ENCODE data around the gene SLC15A5.
A peak's percentile ranks its signal among the peaks of the same experiment; 100 is the strongest.

Gene SLC15A5

GRCh38 chr12:16211731-16212130, 65.8 kb downstream of the SLC15A5 start:
- no peak for TF ChIP-seq CTCF (IDR thresholded peaks at IDR 0.05; ENCODE audit: low read depth, low read length, missing control alignments)
- DNase-seq (ENCODE audit: low read depth): no peak
- no peak overlapping the region for H3K4me3 ChIP-seq (ENCODE audit: low read depth, low read length)
- in situ Hi-C loops (cut with HindIII; ENCODE audit: low sequenced_read_pairs): no loop called here

- in situ Hi-C loops (cut with HindIII; ENCODE audit: low sequenced_read_pairs): no loop called here
- DNase-seq (ENCODE audit: low read depth): no peak
- TF ChIP-seq CTCF (IDR thresholded peaks at IDR 0.05; ENCODE audit: low read depth, low read length, missing control alignments): no peak
- no peak overlapping the region for H3K4me3 ChIP-seq (ENCODE audit: low read depth, low read length)
Measured at GRCh38 chr12:16198884-16199283, 78.6 kb downstream of the SLC15A5 start.

GRCh38 chr12:16197600-16197999, 79.9 kb downstream of the SLC15A5 start:
- no peak for TF ChIP-seq CTCF (IDR thresholded peaks at IDR 0.05; ENCODE audit: low read depth, low read length, missing control alignments)
- in situ Hi-C loops (cut with HindIII; ENCODE audit: low sequenced_read_pairs): no loop called here

GRCh38 chr12:16189849-16190248, 87.6 kb downstream of the SLC15A5 start:
- no peak for DNase-seq (ENCODE audit: low read depth)
- no peak overlapping the region for H3K4me3 ChIP-seq (ENCODE audit: low read depth, low read length)
- in situ Hi-C loops (cut with HindIII; ENCODE audit: low sequenced_read_pairs): no loop called here
- TF ChIP-seq CTCF (IDR thresholded peaks at IDR 0.05; ENCODE audit: low read depth, low read length, missing control alignments): peak; percentile 27

More at GRCh38 chr12:16197600-16197999, 79.9 kb downstream of the SLC15A5 start:
- DNase-seq (ENCODE audit: low read depth): no peak
- H3K4me3 ChIP-seq (ENCODE audit: low read depth, low read length): no peak overlapping the region

- H3K4me3 ChIP-seq (ENCODE audit: low read depth, low read length): no peak overlapping the region
- no peak for TF ChIP-seq CTCF (IDR thresholded peaks at IDR 0.05; ENCODE audit: low read depth, low read length, missing control alignments)
- in situ Hi-C loops (cut with HindIII; ENCODE audit: low sequenced_read_pairs): no loop called here
- DNase-seq (ENCODE audit: low read depth): no peak
Measured at GRCh38 chr12:16187660-16188059, 89.8 kb downstream of the SLC15A5 start.

GRCh38 chr12:16184681-16185080, 92.8 kb downstream of the SLC15A5 start:
- H3K4me3 ChIP-seq (ENCODE audit: low read depth, low read length): no peak overlapping the region
- DNase-seq (ENCODE audit: low read depth): no peak
- no peak for TF ChIP-seq CTCF (IDR thresholded peaks at IDR 0.05; ENCODE audit: low read depth, low read length, missing control alignments)
- in situ Hi-C loops (cut with HindIII; ENCODE audit: low sequenced_read_pairs): no loop called here

- no peak for DNase-seq (ENCODE audit: low read depth)
- no peak for TF ChIP-seq CTCF (IDR thresholded peaks at IDR 0.05; ENCODE audit: low read depth, low read length, missing control alignments)
- in situ Hi-C loops (cut with HindIII; ENCODE audit: low sequenced_read_pairs): no loop called here
- H3K4me3 ChIP-seq (ENCODE audit: low read depth, low read length): no peak overlapping the region
Measured at GRCh38 chr12:16183541-16183940, 93.9 kb downstream of the SLC15A5 start.

Measured in astrocyte of the cerebellum (primary cell).